Measurements from ENCODE around the gene FMOD. TPM values are rescaled to one million over a fixed set of nuclear protein-coding genes. Genes with fewer than 3 reads are reported as not detected.

Gene FMOD
- total RNA-seq, 4 donors from 2014 or later: 13.3 to 36.6 (median 22.9) TPM

- Histone ChIP-seq H3K36me3 (peaks cover 34% of the 10 kb centered on the region), H3K27me3 (no peaks in the 10 kb centered on the region), H3K4me1 (peaks cover 49% of the 10 kb centered on the region), H3K9me3 (no peaks in the 10 kb centered on the region), H3K4me3 (peak overlapping the region; percentile 92), H3K27ac (peak overlapping the region; percentile 3)
- DNase-seq (ENCODE audit: low spot score in 2 of 2): no peak
- WGBS: 39% methylated on average over 5 of the region's 5 CpGs
- no peak for TF ChIP-seq CTCF (IDR thresholded peaks at IDR 0.05)
- no peak for TF ChIP-seq POLR2A (IDR thresholded peaks at IDR 0.05)
These were observed 42.5 kb downstream of the FMOD start for GRCh38 chr1:203308328-203308922.

- DNase-seq (ENCODE audit: low spot score in 2 of 2): no peak
- Histone ChIP-seq H3K4me3 (peak overlapping the region; percentile 92), H3K9me3 (no peaks in the 10 kb centered on the region), H3K27ac (peak overlapping the region; percentile 98), H3K27me3 (no peaks in the 10 kb centered on the region), H3K4me1 (peaks cover 57% of the 10 kb centered on the region), H3K36me3 (peaks cover 34% of the 10 kb centered on the region)
- WGBS: 16% methylated on average over 3 of the region's 3 CpGs
- TF ChIP-seq POLR2A (IDR thresholded peaks at IDR 0.05) (no peak), EP300 (IDR thresholded peaks at IDR 0.05) (no peak), POLR2AphosphoS5 (IDR thresholded peaks at IDR 0.05) (no peak), CTCF (IDR thresholded peaks at IDR 0.05) (no peak)
These were observed 43.2 kb downstream of the FMOD start for GRCh38 chr1:203307641-203308126.

DNA sequence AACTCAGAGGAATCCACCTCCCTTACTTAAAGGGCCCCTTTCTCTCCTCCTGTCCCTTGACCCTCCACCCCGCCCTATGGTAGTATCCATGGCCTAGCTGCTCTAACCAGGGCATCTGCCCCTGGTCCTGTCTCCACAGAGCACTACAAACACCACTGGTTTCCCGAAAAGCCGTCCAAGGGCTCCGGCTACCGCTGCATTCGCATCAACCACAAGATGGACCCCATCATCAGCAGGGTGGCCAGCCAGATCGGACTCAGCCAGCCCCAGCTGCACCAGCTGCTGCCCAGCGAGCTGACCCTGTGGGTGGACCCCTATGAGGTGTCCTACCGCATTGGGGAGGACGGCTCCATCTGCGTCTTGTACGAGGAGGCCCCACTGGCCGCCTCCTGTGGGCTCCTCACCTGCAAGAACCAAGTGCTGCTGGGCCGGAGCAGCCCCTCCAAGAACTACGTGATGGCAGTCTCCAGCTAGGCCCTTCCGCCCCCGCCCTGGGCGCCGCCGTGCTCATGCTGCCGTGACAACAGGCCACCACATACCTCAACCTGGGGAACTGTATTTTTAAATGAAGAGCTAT, 43.9 kb downstream of the FMOD start:
- Histone ChIP-seq H3K36me3 (peaks cover 34% of the 10 kb centered on the region), H3K27me3 (no peaks in the 10 kb centered on the region), H3K9me3 (no peaks in the 10 kb centered on the region), H3K4me3 (peak overlapping the region; percentile 92), H3K4me1 (peaks cover 59% of the 10 kb centered on the region), H3K27ac (peak overlapping the region; percentile 98)
- no peak for DNase-seq (ENCODE audit: low spot score in 2 of 2)
- WGBS: 37% methylated on average over 21 of the region's 21 CpGs
- no peak for TF ChIP-seq POLR2AphosphoS5 (IDR thresholded peaks at IDR 0.05)
- TF ChIP-seq POLR2A (IDR thresholded peaks at IDR 0.05): no peak
- TF ChIP-seq CTCF (IDR thresholded peaks at IDR 0.05): no peak
- no peak for TF ChIP-seq EP300 (IDR thresholded peaks at IDR 0.05)

DNA sequence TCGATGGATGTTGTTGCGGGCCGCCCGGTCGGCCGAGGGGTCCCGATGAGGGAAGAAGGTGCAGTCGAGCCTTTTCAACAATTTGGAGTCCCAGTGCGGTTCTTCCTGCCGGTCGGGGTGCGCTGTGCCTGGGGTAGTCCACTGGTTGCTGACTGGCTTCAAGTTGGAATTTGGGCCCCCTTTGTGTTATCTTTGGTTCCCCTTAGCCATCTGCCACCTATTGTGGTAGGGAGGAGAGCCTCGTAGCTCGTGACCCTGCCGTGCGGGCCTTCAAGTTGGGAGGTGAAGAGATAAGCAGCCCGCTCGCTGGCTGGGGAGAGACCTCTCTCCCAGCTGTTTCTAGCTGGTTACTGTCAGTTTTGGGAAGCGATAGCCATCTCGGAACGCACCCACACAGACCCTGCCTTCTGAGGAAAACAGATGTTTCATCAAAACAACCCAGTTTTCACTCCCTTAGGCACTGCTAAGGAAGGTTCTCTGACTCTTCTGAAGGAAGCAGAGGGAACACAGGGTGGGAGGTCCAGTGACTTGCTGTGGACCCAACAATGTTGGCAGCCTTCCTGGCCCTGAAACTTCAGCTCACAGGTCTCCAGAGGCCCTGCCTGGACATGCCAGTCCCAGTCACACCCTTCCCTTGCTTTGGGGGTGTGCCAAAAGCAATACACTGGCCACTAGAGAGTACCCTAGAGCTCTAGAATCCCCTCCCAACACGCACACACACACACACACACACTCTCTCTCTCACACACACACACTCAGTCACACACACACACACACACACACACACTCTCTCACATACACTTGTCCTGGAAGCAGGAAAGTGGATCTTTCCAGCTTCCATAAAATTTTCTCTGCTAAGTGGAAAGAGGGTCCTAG, 44.6 kb downstream of the FMOD start:
- H3K4me1 ChIP-seq: peaks cover 64% of the 10 kb centered on the region
- TF ChIP-seq CTCF (IDR thresholded peaks at IDR 0.05) (no peak), POLR2AphosphoS5 (IDR thresholded peaks at IDR 0.05) (peak in 1 of 3 donors; percentile 72), EP300 (IDR thresholded peaks at IDR 0.05) (no peak)
- 0% methylated on average over 9 of the region's 22 CpGs for WGBS

GRCh38 chr1:203305809-203306088, 45.2 kb downstream of the FMOD start:
- no CpG with 5 or more reads among the region's 21 CpGs for WGBS
- peaks cover 69% of the 10 kb centered on the region for H3K4me1 ChIP-seq
- no peaks in the 10 kb centered on the region for H3K9me3 ChIP-seq
- DNase-seq (ENCODE audit: low spot score in 2 of 2): no peak
- H3K27ac ChIP-seq: peak overlapping the region; percentile 98
- H3K36me3 ChIP-seq: peaks cover 30% of the 10 kb centered on the region
- H3K4me3 ChIP-seq: peak overlapping the region; percentile 92
- H3K27me3 ChIP-seq: no peaks in the 10 kb centered on the region
- no peak for TF ChIP-seq EP300 (IDR thresholded peaks at IDR 0.05)
- TF ChIP-seq POLR2A (IDR thresholded peaks at IDR 0.05): no peak
- no peak for TF ChIP-seq POLR2AphosphoS5 (IDR thresholded peaks at IDR 0.05)
- TF ChIP-seq CTCF (IDR thresholded peaks at IDR 0.05): no peak

More for the DNA sequence above, 44.6 kb downstream of the FMOD start:
- Histone ChIP-seq H3K27ac (peak overlapping the region; percentile 98), H3K36me3 (peaks cover 34% of the 10 kb centered on the region), H3K9me3 (no peaks in the 10 kb centered on the region), H3K27me3 (no peaks in the 10 kb centered on the region), H3K4me3 (peak overlapping the region; percentile 92)
- peak in 1 of 2 donors; percentile 91 for DNase-seq (ENCODE audit: low spot score in 2 of 2)
